Measurements from ENCODE around the gene SMIM41. TPM values are rescaled to one million over a fixed set of nuclear protein-coding genes. Genes with fewer than 3 reads are reported as not detected.

Gene SMIM41
- total RNA-seq, 1 experiment from 2014 or later, result not detected

DNA sequence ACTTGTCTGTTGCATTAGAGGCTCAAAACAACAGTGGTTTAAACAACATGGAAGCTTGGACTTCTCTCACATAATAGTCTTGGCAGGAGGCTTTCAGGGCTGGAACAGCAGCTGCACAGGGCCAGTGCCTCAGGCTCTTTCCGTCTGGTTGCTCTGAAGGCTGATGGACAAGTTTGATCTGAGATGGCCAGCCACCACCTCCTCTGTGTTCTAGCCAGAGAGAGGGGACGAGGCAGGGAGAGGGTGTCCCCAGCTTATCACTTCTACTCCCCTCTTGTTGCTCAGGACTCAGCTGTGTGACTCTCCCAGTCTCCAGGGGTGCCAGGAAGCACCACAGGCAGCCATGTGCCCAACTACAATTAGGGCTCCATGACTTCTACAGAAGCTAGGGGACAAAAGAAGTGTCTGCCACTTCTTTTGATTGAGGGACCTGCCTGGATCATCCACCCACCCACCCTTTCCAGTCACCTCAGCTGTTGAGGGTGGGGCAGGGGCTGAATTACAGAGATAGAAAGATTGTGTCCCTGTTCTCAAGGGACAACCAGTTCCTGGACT is 46.6 kb downstream of the SMIM41 start:
- POLR2A ChIA-PET, result no interaction called here
- in situ Hi-C loops (cut with HindIII; ENCODE audit: low pct_unique_long_range_greater_than_20kb, low sequenced_read_pairs), result no loop called here
- BruUV-seq (replicated peaks), result no TSS peak

DNA sequence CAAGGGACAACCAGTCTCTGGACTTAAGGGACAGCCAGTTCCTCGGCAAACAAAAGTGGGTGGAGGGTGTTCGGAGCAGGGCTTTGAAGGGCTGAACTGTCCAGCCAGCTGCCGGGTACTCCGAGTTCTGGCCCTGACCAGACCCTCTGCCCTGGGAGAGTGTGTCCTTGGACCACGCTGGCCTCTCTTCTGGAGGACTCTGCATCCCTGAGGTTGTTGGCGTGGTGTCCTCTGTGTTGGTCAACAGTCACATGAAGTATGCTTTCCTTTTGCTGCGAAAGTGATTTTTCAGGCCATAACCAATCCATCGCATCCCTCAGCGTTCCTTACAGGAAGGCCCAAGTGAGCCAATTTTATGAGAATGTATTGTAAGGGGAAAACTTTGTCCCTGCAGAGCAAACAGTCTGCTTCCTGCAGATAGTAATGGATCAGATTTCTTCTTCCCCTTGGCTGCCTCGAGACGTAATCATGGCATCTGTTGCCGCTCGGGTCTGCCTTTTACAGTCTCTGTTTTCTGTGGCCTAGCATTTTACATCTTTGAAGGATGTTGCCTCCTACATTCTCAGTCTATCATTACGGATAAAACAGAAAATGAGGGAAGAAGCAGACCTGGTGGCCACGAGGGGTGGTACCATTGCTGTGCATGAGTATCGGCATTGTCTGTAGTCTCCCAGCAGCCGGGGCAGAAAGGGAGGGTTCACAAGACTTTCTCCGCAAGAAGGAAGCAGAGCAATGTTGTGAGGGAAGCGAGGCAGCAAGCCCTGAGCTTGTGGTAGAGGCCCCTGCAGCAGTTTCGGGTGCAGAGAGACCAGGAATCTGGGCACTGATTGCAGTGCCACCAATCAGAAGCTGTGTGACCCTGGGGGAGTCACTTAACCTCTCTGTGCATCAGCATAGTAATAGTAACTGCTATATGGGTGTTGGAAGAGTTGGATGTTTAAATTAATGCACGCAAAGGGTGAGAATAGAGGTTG is 47.4 kb downstream of the SMIM41 start:
- intact Hi-C loops (cut with micrococcal nuclease; ENCODE audit: unreplicated experiment), result no loop called here
- no TSS peak for BruUV-seq (replicated peaks)
- no peaks in the 10 kb centered on the region for H3K4me1 ChIP-seq (ENCODE audit: control insufficient read depth, insufficient read depth, low read length)
- H3K4me3 ChIP-seq (ENCODE audit: low read depth in 2 of 2, low read length in 2 of 2), result no peak overlapping the region
- H3K9me3 ChIP-seq (ENCODE audit: control insufficient read depth, insufficient read depth, low read depth, low read length), result no peaks in the 10 kb centered on the region
- H3K36me3 ChIP-seq (ENCODE audit: control insufficient read depth, insufficient read depth, low read length), result no peaks in the 10 kb centered on the region
- in situ Hi-C loops (cut with HindIII; ENCODE audit: low pct_unique_long_range_greater_than_20kb, low sequenced_read_pairs), result no loop called here
- ChIA-PET CTCF (no interaction called here), POLR2A (no interaction called here)
- no peaks in the 10 kb centered on the region for H3K27me3 ChIP-seq (ENCODE audit: control insufficient read depth, insufficient read depth, low read length)
- TF ChIP-seq, protein P1, sequence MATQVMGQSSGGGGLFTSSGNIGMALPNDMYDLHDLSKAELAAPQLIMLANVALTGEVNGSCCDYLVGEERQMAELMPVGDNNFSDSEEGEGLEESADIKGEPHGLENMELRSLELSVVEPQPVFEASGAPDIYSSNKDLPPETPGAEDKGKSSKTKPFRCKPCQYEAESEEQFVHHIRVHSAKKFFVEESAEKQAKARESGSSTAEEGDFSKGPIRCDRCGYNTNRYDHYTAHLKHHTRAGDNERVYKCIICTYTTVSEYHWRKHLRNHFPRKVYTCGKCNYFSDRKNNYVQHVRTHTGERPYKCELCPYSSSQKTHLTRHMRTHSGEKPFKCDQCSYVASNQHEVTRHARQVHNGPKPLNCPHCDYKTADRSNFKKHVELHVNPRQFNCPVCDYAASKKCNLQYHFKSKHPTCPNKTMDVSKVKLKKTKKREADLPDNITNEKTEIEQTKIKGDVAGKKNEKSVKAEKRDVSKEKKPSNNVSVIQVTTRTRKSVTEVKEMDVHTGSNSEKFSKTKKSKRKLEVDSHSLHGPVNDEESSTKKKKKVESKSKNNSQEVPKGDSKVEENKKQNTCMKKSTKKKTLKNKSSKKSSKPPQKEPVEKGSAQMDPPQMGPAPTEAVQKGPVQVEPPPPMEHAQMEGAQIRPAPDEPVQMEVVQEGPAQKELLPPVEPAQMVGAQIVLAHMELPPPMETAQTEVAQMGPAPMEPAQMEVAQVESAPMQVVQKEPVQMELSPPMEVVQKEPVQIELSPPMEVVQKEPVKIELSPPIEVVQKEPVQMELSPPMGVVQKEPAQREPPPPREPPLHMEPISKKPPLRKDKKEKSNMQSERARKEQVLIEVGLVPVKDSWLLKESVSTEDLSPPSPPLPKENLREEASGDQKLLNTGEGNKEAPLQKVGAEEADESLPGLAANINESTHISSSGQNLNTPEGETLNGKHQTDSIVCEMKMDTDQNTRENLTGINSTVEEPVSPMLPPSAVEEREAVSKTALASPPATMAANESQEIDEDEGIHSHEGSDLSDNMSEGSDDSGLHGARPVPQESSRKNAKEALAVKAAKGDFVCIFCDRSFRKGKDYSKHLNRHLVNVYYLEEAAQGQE (IDR thresholded peaks at IDR 0.05; ENCODE audit: insufficient read depth in 1 of 2, low read depth in 2 of 2, low read length in 1 of 2), result no peak
- TF ChIP-seq POLR2AphosphoS5 (IDR thresholded peaks at IDR 0.05; ENCODE audit: low read depth, low read length) (no peak), TCF7L2 (IDR thresholded peaks at IDR 0.05; ENCODE audit: low read depth, low read length) (no peak), SIN3A (IDR thresholded peaks at IDR 0.05; ENCODE audit: borderline replicate concordance, insufficient read depth, low read depth, low read length) (no peak)
- TF ChIP-seq, protein P2, sequence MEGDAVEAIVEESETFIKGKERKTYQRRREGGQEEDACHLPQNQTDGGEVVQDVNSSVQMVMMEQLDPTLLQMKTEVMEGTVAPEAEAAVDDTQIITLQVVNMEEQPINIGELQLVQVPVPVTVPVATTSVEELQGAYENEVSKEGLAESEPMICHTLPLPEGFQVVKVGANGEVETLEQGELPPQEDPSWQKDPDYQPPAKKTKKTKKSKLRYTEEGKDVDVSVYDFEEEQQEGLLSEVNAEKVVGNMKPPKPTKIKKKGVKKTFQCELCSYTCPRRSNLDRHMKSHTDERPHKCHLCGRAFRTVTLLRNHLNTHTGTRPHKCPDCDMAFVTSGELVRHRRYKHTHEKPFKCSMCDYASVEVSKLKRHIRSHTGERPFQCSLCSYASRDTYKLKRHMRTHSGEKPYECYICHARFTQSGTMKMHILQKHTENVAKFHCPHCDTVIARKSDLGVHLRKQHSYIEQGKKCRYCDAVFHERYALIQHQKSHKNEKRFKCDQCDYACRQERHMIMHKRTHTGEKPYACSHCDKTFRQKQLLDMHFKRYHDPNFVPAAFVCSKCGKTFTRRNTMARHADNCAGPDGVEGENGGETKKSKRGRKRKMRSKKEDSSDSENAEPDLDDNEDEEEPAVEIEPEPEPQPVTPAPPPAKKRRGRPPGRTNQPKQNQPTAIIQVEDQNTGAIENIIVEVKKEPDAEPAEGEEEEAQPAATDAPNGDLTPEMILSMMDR (IDR thresholded peaks at IDR 0.05), result no peak
- DNase-seq (ENCODE audit: low read depth, low spot score), result no peak
- no peak for ATAC-seq
- H3K27ac ChIP-seq (ENCODE audit: low read length), result no peak overlapping the region

More for the DNA sequence above, 46.6 kb downstream of the SMIM41 start:
- H3K27ac ChIP-seq (ENCODE audit: low read length), result no peak overlapping the region
- H3K4me1 ChIP-seq (ENCODE audit: control insufficient read depth, insufficient read depth, low read length), result no peaks in the 10 kb centered on the region
- H3K36me3 ChIP-seq (ENCODE audit: control insufficient read depth, insufficient read depth, low read length), result no peaks in the 10 kb centered on the region
- H3K27me3 ChIP-seq (ENCODE audit: control insufficient read depth, insufficient read depth, low read length), result no peaks in the 10 kb centered on the region
- no peaks in the 10 kb centered on the region for H3K9me3 ChIP-seq (ENCODE audit: control insufficient read depth, insufficient read depth, low read depth, low read length)
- CTCF ChIA-PET, result no interaction called here
- DNase-seq (ENCODE audit: low read depth, low spot score), result no peak
- TF ChIP-seq SIN3A (IDR thresholded peaks at IDR 0.05; ENCODE audit: borderline replicate concordance, insufficient read depth, low read depth, low read length), result no peak
- no peak for ATAC-seq
- intact Hi-C loops (cut with micrococcal nuclease; ENCODE audit: unreplicated experiment), result no loop called here
- no peak overlapping the region for H3K4me3 ChIP-seq (ENCODE audit: low read depth in 2 of 2, low read length in 2 of 2)

Data from Panc1 (cell line).